H1 (cell line): ENCODE results near the gene CTTNBP2. TPM values are rescaled to one million over a fixed set of nuclear protein-coding genes. Genes with fewer than 3 reads are reported as not detected.

Experiments used
- E2F6 ChIP-seq: IDR thresholded peaks from 2 replicates; pipeline ENCODE4 v1.6.1; 2012; ENCODE audit warnings: inconsistent platforms
- EGR1 ChIP-seq: IDR thresholded peaks from 2 replicates; pipeline ENCODE4 v1.6.1; 2011; ENCODE audit warnings: low read depth, low read length, borderline replicate concordance
- polyA plus RNA-seq, 7 experiments: library from polyadenylated mRNA; depleted of rRNA in 3 of 7; stranded (reverse) in 5 of 7; unstranded in 2 of 7; fragments of >200 nt in 5 of 7; fragments of 200-250 nt in 2 of 7; gene quantifications; 1 replicate in 5 of 7; 2 replicates in 1 of 7; 4 replicates in 1 of 7; pipeline versions ENCODE4 v1.2.1 to v1.2.3, GENCODE V29; 2011 to 2013; ENCODE audit warnings: missing spikeins in 2 of 7, mixed read lengths in 2 of 7
- total RNA-seq: library from RNA; stranded (reverse); fragmentation: NEBNext Ultra II Directional; extraction: Animal tissue kit (Norgen Biotek cat#: 25700); gene quantifications from 2 replicates; pipeline ENCODE4 v1.2.1, GENCODE V29; 2021
- TF ChIP-seq, protein P1 (sequence below): fragments of 300-600 bp; sonication (generic); IDR thresholded peaks from 2 replicates; pipeline ENCODE4 v1.7.1; 2012; ENCODE audit warnings: low read length, moderate library complexity, mild to moderate bottlenecking, inconsistent platforms; ENCODE audit not compliant: insufficient replicate concordance

CTTNBP2 gene
- total and polyA plus RNA-seq, 2 of the 8 experiments (the other 6 are each of a cell fraction or from before 2014, with no cell fraction given): 15.3 to 35.1 TPM

DNA sequence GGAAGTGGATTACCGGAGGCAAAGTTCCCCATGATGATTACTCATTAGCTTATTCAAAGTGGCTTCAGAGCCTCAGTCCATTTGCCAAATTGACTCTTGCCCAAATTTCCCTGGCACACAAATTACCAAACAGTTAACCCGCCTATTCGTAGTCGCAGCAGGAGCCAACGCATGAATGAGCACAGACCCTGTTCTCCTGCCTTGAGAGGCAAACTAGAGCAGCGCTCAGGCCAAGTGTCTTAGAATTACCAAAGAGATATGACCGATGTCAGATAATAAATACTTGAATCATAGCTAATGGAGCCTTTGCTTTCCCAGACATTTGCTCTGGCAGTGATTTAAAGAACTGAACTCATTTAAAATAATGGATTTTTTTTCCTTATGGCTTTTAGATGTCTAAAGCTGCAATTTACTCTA lies 64.9 kb downstream of the CTTNBP2 start (continued):
- TF ChIP-seq, protein P1, sequence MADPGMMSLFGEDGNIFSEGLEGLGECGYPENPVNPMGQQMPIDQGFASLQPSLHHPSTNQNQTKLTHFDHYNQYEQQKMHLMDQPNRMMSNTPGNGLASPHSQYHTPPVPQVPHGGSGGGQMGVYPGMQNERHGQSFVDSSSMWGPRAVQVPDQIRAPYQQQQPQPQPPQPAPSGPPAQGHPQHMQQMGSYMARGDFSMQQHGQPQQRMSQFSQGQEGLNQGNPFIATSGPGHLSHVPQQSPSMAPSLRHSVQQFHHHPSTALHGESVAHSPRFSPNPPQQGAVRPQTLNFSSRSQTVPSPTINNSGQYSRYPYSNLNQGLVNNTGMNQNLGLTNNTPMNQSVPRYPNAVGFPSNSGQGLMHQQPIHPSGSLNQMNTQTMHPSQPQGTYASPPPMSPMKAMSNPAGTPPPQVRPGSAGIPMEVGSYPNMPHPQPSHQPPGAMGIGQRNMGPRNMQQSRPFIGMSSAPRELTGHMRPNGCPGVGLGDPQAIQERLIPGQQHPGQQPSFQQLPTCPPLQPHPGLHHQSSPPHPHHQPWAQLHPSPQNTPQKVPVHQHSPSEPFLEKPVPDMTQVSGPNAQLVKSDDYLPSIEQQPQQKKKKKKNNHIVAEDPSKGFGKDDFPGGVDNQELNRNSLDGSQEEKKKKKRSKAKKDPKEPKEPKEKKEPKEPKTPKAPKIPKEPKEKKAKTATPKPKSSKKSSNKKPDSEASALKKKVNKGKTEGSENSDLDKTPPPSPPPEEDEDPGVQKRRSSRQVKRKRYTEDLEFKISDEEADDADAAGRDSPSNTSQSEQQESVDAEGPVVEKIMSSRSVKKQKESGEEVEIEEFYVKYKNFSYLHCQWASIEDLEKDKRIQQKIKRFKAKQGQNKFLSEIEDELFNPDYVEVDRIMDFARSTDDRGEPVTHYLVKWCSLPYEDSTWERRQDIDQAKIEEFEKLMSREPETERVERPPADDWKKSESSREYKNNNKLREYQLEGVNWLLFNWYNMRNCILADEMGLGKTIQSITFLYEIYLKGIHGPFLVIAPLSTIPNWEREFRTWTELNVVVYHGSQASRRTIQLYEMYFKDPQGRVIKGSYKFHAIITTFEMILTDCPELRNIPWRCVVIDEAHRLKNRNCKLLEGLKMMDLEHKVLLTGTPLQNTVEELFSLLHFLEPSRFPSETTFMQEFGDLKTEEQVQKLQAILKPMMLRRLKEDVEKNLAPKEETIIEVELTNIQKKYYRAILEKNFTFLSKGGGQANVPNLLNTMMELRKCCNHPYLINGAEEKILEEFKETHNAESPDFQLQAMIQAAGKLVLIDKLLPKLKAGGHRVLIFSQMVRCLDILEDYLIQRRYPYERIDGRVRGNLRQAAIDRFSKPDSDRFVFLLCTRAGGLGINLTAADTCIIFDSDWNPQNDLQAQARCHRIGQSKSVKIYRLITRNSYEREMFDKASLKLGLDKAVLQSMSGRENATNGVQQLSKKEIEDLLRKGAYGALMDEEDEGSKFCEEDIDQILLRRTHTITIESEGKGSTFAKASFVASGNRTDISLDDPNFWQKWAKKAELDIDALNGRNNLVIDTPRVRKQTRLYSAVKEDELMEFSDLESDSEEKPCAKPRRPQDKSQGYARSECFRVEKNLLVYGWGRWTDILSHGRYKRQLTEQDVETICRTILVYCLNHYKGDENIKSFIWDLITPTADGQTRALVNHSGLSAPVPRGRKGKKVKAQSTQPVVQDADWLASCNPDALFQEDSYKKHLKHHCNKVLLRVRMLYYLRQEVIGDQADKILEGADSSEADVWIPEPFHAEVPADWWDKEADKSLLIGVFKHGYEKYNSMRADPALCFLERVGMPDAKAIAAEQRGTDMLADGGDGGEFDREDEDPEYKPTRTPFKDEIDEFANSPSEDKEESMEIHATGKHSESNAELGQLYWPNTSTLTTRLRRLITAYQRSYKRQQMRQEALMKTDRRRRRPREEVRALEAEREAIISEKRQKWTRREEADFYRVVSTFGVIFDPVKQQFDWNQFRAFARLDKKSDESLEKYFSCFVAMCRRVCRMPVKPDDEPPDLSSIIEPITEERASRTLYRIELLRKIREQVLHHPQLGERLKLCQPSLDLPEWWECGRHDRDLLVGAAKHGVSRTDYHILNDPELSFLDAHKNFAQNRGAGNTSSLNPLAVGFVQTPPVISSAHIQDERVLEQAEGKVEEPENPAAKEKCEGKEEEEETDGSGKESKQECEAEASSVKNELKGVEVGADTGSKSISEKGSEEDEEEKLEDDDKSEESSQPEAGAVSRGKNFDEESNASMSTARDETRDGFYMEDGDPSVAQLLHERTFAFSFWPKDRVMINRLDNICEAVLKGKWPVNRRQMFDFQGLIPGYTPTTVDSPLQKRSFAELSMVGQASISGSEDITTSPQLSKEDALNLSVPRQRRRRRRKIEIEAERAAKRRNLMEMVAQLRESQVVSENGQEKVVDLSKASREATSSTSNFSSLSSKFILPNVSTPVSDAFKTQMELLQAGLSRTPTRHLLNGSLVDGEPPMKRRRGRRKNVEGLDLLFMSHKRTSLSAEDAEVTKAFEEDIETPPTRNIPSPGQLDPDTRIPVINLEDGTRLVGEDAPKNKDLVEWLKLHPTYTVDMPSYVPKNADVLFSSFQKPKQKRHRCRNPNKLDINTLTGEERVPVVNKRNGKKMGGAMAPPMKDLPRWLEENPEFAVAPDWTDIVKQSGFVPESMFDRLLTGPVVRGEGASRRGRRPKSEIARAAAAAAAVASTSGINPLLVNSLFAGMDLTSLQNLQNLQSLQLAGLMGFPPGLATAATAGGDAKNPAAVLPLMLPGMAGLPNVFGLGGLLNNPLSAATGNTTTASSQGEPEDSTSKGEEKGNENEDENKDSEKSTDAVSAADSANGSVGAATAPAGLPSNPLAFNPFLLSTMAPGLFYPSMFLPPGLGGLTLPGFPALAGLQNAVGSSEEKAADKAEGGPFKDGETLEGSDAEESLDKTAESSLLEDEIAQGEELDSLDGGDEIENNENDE: no peak
- TF ChIP-seq E2F6 (no peak), EGR1 (no peak)
